Measurements from ENCODE around the gene DEPDC5.
"Not testable (repeated sequence)": the region's sequence is repeated elsewhere in the genome, so short reads cannot be mapped to it uniquely, and the experiment has no call there.

GRCh38 chr22:31815383-31815814 lies 61.6 kb downstream of the DEPDC5 start:
- TF ChIP-seq, protein P1, sequence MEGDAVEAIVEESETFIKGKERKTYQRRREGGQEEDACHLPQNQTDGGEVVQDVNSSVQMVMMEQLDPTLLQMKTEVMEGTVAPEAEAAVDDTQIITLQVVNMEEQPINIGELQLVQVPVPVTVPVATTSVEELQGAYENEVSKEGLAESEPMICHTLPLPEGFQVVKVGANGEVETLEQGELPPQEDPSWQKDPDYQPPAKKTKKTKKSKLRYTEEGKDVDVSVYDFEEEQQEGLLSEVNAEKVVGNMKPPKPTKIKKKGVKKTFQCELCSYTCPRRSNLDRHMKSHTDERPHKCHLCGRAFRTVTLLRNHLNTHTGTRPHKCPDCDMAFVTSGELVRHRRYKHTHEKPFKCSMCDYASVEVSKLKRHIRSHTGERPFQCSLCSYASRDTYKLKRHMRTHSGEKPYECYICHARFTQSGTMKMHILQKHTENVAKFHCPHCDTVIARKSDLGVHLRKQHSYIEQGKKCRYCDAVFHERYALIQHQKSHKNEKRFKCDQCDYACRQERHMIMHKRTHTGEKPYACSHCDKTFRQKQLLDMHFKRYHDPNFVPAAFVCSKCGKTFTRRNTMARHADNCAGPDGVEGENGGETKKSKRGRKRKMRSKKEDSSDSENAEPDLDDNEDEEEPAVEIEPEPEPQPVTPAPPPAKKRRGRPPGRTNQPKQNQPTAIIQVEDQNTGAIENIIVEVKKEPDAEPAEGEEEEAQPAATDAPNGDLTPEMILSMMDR (conservative IDR thresholded peaks at IDR 0.05): not testable (repeated sequence)
- TF ChIP-seq EZH2 (IDR thresholded peaks at IDR 0.05; ENCODE audit: low read depth): not testable (repeated sequence)

All from PC-9 (cell line).